Activated T-cell treated with anti-CD3 and anti-CD28 coated beads, Interleukin-2, amount 50 U/mL, for 48 hours (primary cell): ENCODE data around the gene TMEM88.

Experiments used
- DNase-seq, 2 experiments: peaks; one replicate each; pipeline ENCODE4 v3.0.0-alpha.2; 2020

Gene TMEM88

GRCh38 chr17:7844292-7845154, 10.3 kb upstream of the TMEM88 start:
- peak; percentile 88 to 90 for DNase-seq

GRCh38 chr17:7845359-7846062, 9.4 kb upstream of the TMEM88 start:
- DNase-seq, result no peak

- no peak for DNase-seq
Measured at GRCh38 chr17:7846063-7846735, 8.7 kb upstream of the TMEM88 start.

GRCh38 chr17:7846765-7847661, 7.9 kb upstream of the TMEM88 start:
- no peak for DNase-seq

GRCh38 chr17:7848131-7848579, 6.7 kb upstream of the TMEM88 start:
- no peak for DNase-seq

- no peak for DNase-seq
Measured at GRCh38 chr17:7848739-7849129, 6.1 kb upstream of the TMEM88 start.

- no peak for DNase-seq
Measured at GRCh38 chr17:7849130-7849750, 5.6 kb upstream of the TMEM88 start.

- no peak for DNase-seq
Measured at GRCh38 chr17:7849751-7850504, 4.9 kb upstream of the TMEM88 start.

GRCh38 chr17:7850701-7851437, 4.0 kb upstream of the TMEM88 start:
- DNase-seq, result no peak

- peak; percentile 90 to 95 for DNase-seq
Measured at GRCh38 chr17:7851438-7852261, 3.2 kb upstream of the TMEM88 start.

- DNase-seq, result no peak
Measured at GRCh38 chr17:7852262-7852670, 2.6 kb upstream of the TMEM88 start.

GRCh38 chr17:7852919-7853690, 1.8 kb upstream of the TMEM88 start:
- peak in 1 of 2 experiments; percentile 18 for DNase-seq

- peak in 1 of 2 experiments; percentile 18 for DNase-seq
Measured at GRCh38 chr17:7853691-7854038, 1.2 kb upstream of the TMEM88 start.

GRCh38 chr17:7854078-7854777, 638 bp upstream of the TMEM88 start:
- peak in 1 of 2 experiments; percentile 14 for DNase-seq

GRCh38 chr17:7855660-7856010, 769 bp downstream of the TMEM88 start:
- DNase-seq, result no peak

- DNase-seq, result peak; percentile 55 to 56
Measured at GRCh38 chr17:7856011-7856810, 1.3 kb downstream of the TMEM88 start.
